CD4-positive, alpha-beta T cell (primary cell): ENCODE results near the gene LILRA1. TPM values are rescaled to one million over a fixed set of nuclear protein-coding genes. Genes with fewer than 3 reads are reported as not detected.
A peak's percentile ranks its signal among the peaks of the same experiment; 100 is the strongest.
"Not testable (repeated sequence)": the region's sequence is repeated elsewhere in the genome, so short reads cannot be mapped to it uniquely, and the experiment has no call there.

Source experiments
- ATAC-seq: fragments of 200-7000 bp; cut with Tn5 transposase; one replicate; pipeline ENCODE4 v1.10.0; 2022; ENCODE audit warnings: mild to moderate bottlenecking; ENCODE audit not compliant: poor library complexity
- CTCF ChIA-PET: fragments of 350-600 bp; sonication (Branson Sonifier 250); formaldehyde crosslinking; loops from one replicate; lab custom pipeline; 2021; ENCODE audit warnings: antibody characterized with exemption, inconsistent platforms; lab: Charles Lee
- POLR2A ChIA-PET: fragments of 350-600 bp; sonication (Branson Sonifier 250); formaldehyde crosslinking; loops from one replicate; lab custom pipeline; 2021; ENCODE audit warnings: antibody characterized with exemption, inconsistent platforms; lab: Charles Lee
- DNase-seq, 14 experiments: peaks; one replicate each; pipeline ENCODE4 v3.0.0-alpha.2; 2013 to 2020; ENCODE audit warnings: mixed read lengths in 2 of 14
- H3K27ac ChIP-seq, 2 donors: one replicate each; pipeline versions ENCODE4 v1.5.1 to v1.7.0; 2013; ENCODE audit warnings: low read length in 2 of 2, low read depth in 1 of 2, mild to moderate bottlenecking in 1 of 2
- H3K27me3 ChIP-seq, 2 experiments: 1 replicate in 1 of 2; 2 replicates in 1 of 2; pipeline versions ENCODE4 v1.6.1 to v1.7.0; 2013; ENCODE audit warnings: low read length in 2 of 2, control low read depth in 1 of 2, mild to moderate bottlenecking in 1 of 2, moderate library complexity in 1 of 2; ENCODE audit not compliant: insufficient read depth in 2 of 2, control insufficient read depth in 1 of 2
- H3K36me3 ChIP-seq: one replicate; pipeline ENCODE4 v1.6.1; 2013; ENCODE audit warnings: low read length, control low read depth; ENCODE audit not compliant: insufficient read depth
- H3K4me1 ChIP-seq: one replicate; pipeline ENCODE4 v1.6.1; 2013; ENCODE audit warnings: low read length, control low read depth; ENCODE audit not compliant: insufficient read depth
- H3K4me3 ChIP-seq: one replicate; pipeline ENCODE4 v1.5.1; 2013; ENCODE audit warnings: mild to moderate bottlenecking, low read length, moderate library complexity
- H3K9me3 ChIP-seq, 2 experiments: 1 replicate in 1 of 2; 2 replicates in 1 of 2; pipeline versions ENCODE4 v1.6.1 to v1.7.0; 2013; ENCODE audit warnings: low read length in 2 of 2, mild to moderate bottlenecking in 2 of 2, control low read depth in 1 of 2, moderate library complexity in 1 of 2; ENCODE audit not compliant: control insufficient read depth in 1 of 2, insufficient read depth in 1 of 2
- H3K27ac Mint-ChIP-seq: one replicate; pipeline ENCODE4 v1.8.0; 2020; ENCODE audit warnings: mixed read lengths
- H3K27me3 Mint-ChIP-seq: one replicate; pipeline ENCODE4 v1.8.0; 2021; ENCODE audit warnings: mixed read lengths
- H3K36me3 Mint-ChIP-seq: one replicate; pipeline ENCODE4 v1.8.0; 2021; ENCODE audit warnings: low read depth, mixed read lengths
- H3K4me1 Mint-ChIP-seq: one replicate; pipeline ENCODE4 v1.8.0; 2021; ENCODE audit warnings: low read depth, mixed read lengths
- H3K4me3 Mint-ChIP-seq: one replicate; pipeline ENCODE4 v1.8.0; 2020; ENCODE audit warnings: mild to moderate bottlenecking, mixed read lengths
- H3K9me3 Mint-ChIP-seq: one replicate; pipeline ENCODE4 v1.8.0; 2020; ENCODE audit warnings: mixed read lengths
- CTCF ChIP-seq: fragments of 200-600 bp; IDR thresholded peaks from one replicate; pipeline ENCODE4 v1.8.0; 2022; ENCODE audit warnings: antibody characterized with exemption, mild to moderate bottlenecking
- intact Hi-C, 2 experiments: fragments of 100-400 bp; cut with DNase I in 1 of 2; cut with micrococcal nuclease in 1 of 2; formaldehyde crosslinking; loops; one replicate each; pipeline versions ENCODE4 v1.15.1 to v1.9.0; 2023 to 2025; cut with DNase I, micrococcal nuclease
- total RNA-seq, 174 experiments: library from RNA in 2 of 174; stranded (reverse) in 2 of 174; gene quantifications; one replicate each; pipeline ENCODE4 v1.2.3 and lab custom pipeline; 2021 to 2026

Gene LILRA1
- total RNA-seq, 2 experiments from 2014 or later, result 0.27 to 0.36 TPM

GRCh38 chr19:54622431-54622830, 29.0 kb downstream of the LILRA1 start:
- H3K4me1 Mint-ChIP-seq, result no peaks in the 10 kb centered on the region
- H3K9me3 Mint-ChIP-seq, result no peaks in the 10 kb centered on the region
- Histone ChIP-seq H3K9me3 (peaks cover 0 to 4% of the 10 kb centered on the region in 2 experiments), H3K27me3 (peaks cover 6 to 8% of the 10 kb centered on the region in 2 experiments), H3K27ac (no peak overlapping the region), H3K36me3 (no peaks in the 10 kb centered on the region), H3K4me3 (no peak overlapping the region), H3K4me1 (peaks cover 4% of the 10 kb centered on the region)
- ATAC-seq, result no peak
- H3K27me3 Mint-ChIP-seq, result peaks cover 14% of the 10 kb centered on the region
- H3K36me3 Mint-ChIP-seq, result no peaks in the 10 kb centered on the region
- no peak overlapping the region for H3K27ac Mint-ChIP-seq
- DNase-seq, result no peak
- ChIA-PET POLR2A (no interaction called here), CTCF (no interaction called here)
- no peak for TF ChIP-seq CTCF
- H3K4me3 Mint-ChIP-seq, result no peak overlapping the region
- intact Hi-C loops, result no loop called here

- H3K9me3 ChIP-seq, H3K27ac Mint-ChIP-seq, H3K4me3 ChIP-seq, H3K27me3 ChIP-seq, CTCF ChIA-PET, H3K27ac ChIP-seq, H3K36me3 ChIP-seq, ATAC-seq, POLR2A ChIA-PET, H3K36me3 Mint-ChIP-seq, DNase-seq, H3K4me3 Mint-ChIP-seq, H3K4me1 Mint-ChIP-seq, H3K9me3 Mint-ChIP-seq, intact Hi-C loops, H3K4me1 ChIP-seq: not testable (repeated sequence)
- peaks cover 32% of the 10 kb centered on the region for H3K27me3 Mint-ChIP-seq
Observed at GRCh38 chr19:54624234-54624633, 30.8 kb downstream of the LILRA1 start.

GRCh38 chr19:54624934-54625730, 31.7 kb downstream of the LILRA1 start:
- H3K4me1 Mint-ChIP-seq, CTCF ChIA-PET, H3K36me3 ChIP-seq, H3K4me3 ChIP-seq, H3K36me3 Mint-ChIP-seq, intact Hi-C loops, H3K9me3 ChIP-seq, H3K27ac ChIP-seq, POLR2A ChIA-PET, H3K4me3 Mint-ChIP-seq, H3K4me1 ChIP-seq, DNase-seq, H3K27ac Mint-ChIP-seq, ATAC-seq, H3K9me3 Mint-ChIP-seq: not testable (repeated sequence)
- peaks cover 38% of the 10 kb centered on the region for H3K27me3 Mint-ChIP-seq
- peaks cover 6 to 15% of the 10 kb centered on the region in 2 experiments for H3K27me3 ChIP-seq

GRCh38 chr19:54626757-54627156, 33.3 kb downstream of the LILRA1 start:
- ChIA-PET POLR2A (no interaction called here), CTCF (no interaction called here)
- Mint-ChIP-seq H3K9me3 (no peaks in the 10 kb centered on the region), H3K27ac (no peak overlapping the region), H3K27me3 (peaks cover 50% of the 10 kb centered on the region), H3K4me3 (no peak overlapping the region), H3K36me3 (no peaks in the 10 kb centered on the region), H3K4me1 (no peaks in the 10 kb centered on the region)
- Histone ChIP-seq H3K9me3 (peaks cover 0 to 4% of the 10 kb centered on the region in 2 experiments), H3K4me1 (peaks cover 4% of the 10 kb centered on the region), H3K36me3 (no peaks in the 10 kb centered on the region), H3K27ac (no peak overlapping the region), H3K4me3 (no peak overlapping the region), H3K27me3 (peaks cover 10 to 15% of the 10 kb centered on the region in 2 experiments)
- intact Hi-C loops, result no loop called here
- ATAC-seq, result no peak
- DNase-seq, result no peak
- no peak for TF ChIP-seq CTCF

GRCh38 chr19:54627912-54628311, 34.5 kb downstream of the LILRA1 start:
- H3K36me3 Mint-ChIP-seq, H3K4me1 ChIP-seq, ATAC-seq, H3K27ac Mint-ChIP-seq, H3K9me3 Mint-ChIP-seq, intact Hi-C loops, H3K27ac ChIP-seq, H3K4me3 Mint-ChIP-seq, CTCF ChIA-PET, H3K4me1 Mint-ChIP-seq, H3K9me3 ChIP-seq, DNase-seq, H3K4me3 ChIP-seq, H3K36me3 ChIP-seq, POLR2A ChIA-PET: not testable (repeated sequence)
- H3K27me3 Mint-ChIP-seq, result peaks cover 57% of the 10 kb centered on the region
- peaks cover 12 to 15% of the 10 kb centered on the region in 2 experiments for H3K27me3 ChIP-seq

GRCh38 chr19:54630262-54630661, 36.8 kb downstream of the LILRA1 start, which contains the start of gene LILRB1:
TSS of gene LILRB1 (plus strand) at chr19:54630484. CDS start at chr19:54631074, 590 bp downstream.
- intact Hi-C loops, result loop anchor here in 1 of 2 experiments (5.0 kb wide), 1 partner anchor 333 kb away; no protein-coding TSS in a partner anchor
- peak in 1 of 14 experiments; percentile 29 for DNase-seq
- H3K36me3 Mint-ChIP-seq, H3K9me3 Mint-ChIP-seq, H3K4me1 Mint-ChIP-seq, CTCF ChIA-PET, H3K36me3 ChIP-seq, H3K27ac Mint-ChIP-seq, POLR2A ChIA-PET, H3K9me3 ChIP-seq, H3K4me3 Mint-ChIP-seq, H3K27ac ChIP-seq, H3K4me1 ChIP-seq, ATAC-seq: not testable (repeated sequence)
- Histone ChIP-seq H3K4me3 (peak within 1 kb of the TSS; percentile 13), H3K27me3 (peaks cover 12 to 15% of the 10 kb centered on the region in 2 experiments)
- peaks cover 57% of the 10 kb centered on the region for H3K27me3 Mint-ChIP-seq
